Left colon (tissue), 2 donors: ENCODE data around the gene TFAP2A. TPM values are rescaled to one million over a fixed set of nuclear protein-coding genes. Genes with fewer than 3 reads are reported as not detected.

Experiments
- ATAC-seq: fragments of 200-7000 bp; cut with Tn5 transposase; one replicate; pipeline ENCODE4 v1.9.1; 2020; ENCODE audit warnings: mild to moderate bottlenecking, moderate library complexity
- DNase-seq, 2 donors: peaks; one replicate each; pipeline ENCODE4 v3.0.0-alpha.2; 2020
- intact Hi-C, 2 donors: fragments of 100-400 bp; cut with DNase I in 1 of 2; cut with micrococcal nuclease in 1 of 2; formaldehyde crosslinking; loops; one replicate each; pipeline versions ENCODE4 v1.11.2 to v1.14.0; 2022; cut with DNase I, micrococcal nuclease
- long read RNA-seq: library from polyadenylated mRNA; unstranded; transcript quantifications from one replicate; pipeline ENCODE4 v2.0.0, GENCODE V29; 2021
- total RNA-seq, 2 donors: library from RNA; stranded (reverse); fragmentation: NEBNext Ultra II Directional; extraction: Animal tissue kit (Norgen Biotek cat#: 25700); gene quantifications; one replicate each; pipeline ENCODE4 v1.2.1, GENCODE V29; 2021
- donor health status: DM: no; HTN: no; CAD: no.
- donor health status: DM: yes; HTN: yes; CAD: no.

TFAP2A gene
- under 1 TPM; 0.20 to 0.55 TPM for total RNA-seq
- long read RNA-seq, result 0 reads

- ATAC-seq (no peak), DNase-seq (no peak)
- intact Hi-C loops, result no loop called here
These were observed at the start of gene TFAP2A for GRCh38 chr6:10414756-10415616. Gene TFAP2A (minus strand): TSS chr6:10415074. CDS start chr6:10414991, 83 bp downstream.

DNA sequence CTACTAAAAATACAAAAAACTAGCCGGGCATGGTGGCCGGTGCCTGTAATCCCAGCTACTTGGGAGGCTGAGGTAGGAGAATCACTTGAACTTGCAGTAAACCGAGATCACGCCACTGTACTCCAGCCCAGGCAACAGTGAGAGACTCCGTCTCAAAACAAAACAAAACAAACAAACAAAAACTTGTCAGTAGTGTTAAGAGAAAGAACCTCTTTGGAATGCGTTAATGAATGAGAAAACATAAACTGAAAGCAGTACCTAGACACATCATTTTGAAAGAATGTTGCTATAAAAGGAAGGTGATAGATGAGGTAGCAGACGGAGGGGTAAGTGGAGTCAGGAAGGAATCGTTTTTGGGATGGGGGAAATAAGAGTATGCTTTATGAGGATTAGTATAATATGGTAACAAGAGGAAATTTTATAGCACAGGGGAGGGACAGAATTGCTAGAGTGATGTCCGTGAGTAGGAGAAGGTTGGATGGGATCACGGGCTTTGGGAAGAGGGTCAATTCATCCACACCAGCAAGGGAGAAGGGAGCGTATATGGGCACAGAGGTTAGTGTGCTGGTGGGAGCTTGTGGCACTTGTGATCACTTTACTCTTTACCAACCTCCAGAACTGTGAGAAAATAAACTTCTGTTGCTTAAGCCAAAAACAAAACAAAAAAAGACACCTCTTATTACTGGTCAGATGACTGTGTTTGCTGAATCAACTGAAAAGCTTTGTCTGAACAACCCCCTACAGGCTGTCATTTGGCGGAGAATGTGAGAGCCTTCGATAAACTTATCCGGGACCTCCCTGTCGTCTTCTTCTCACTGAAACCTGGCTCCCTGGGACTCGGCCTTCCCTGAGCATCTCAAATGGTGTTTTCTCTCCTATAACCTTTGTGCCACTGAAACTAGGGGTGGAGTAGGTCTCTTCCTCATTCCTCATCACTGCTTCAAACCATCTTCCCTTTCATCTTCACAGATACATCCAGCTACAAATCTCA lies 48.9 kb upstream of the TFAP2A start:
- no peak for ATAC-seq
- no peak for DNase-seq
- intact Hi-C loops, result no loop called here

DNA sequence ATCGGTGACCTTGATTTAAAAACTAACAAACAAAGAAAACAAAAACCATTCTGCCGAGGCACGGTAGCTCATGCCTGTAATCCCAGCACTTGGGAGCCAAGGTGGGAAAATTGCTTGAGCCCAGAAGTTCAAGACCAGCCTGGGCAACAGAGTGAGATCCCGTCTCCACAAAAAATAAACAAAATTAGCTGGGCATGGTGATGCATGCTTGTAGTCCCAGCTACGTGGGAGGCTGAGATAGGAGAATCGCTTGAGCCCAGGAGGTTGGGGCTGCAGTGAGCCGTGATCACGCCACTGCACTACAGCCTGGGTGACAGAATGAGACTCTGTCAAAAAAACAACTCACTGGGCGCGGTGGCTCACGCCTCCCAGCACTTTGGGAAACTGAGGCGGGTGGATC lies 48.2 kb upstream of the TFAP2A start:
- DNase-seq (no peak), ATAC-seq (no peak)
- intact Hi-C loops, result no loop called here

- no peak for DNase-seq
- ATAC-seq, result no peak
- intact Hi-C loops, result no loop called here
These were observed 47.0 kb upstream of the TFAP2A start for GRCh38 chr6:10461850-10462249.

DNA sequence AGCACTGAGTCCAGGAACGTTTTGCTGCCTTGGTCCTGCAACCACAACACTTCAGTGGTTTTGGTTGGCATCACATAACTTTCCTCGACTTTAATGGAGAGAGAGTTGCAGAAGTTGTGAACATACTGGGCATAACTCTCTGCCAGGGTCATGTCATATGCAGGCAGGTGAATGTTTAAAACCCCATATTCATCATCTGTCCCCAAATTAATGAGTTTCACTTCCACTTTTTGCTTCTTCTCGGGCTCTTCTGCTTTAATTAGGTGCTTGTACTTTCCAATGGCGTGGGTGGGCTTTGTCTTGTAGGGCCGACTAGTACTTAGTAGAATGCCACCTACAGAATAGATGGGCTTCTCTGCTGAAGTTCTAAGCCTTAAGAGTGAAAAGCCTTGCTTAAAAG lies 45.2 kb upstream of the TFAP2A start:
- no peak for ATAC-seq
- no peak for DNase-seq
- intact Hi-C loops, result no loop called here

- no peak for DNase-seq
- intact Hi-C loops, result no loop called here
- ATAC-seq, result no peak
These were observed 43.4 kb upstream of the TFAP2A start for GRCh38 chr6:10458287-10458686.

- intact Hi-C loops, result no loop called here
These were observed 38.7 kb upstream of the TFAP2A start for GRCh38 chr6:10453596-10453995.

GRCh38 chr6:10451828-10452509 lies 37.1 kb upstream of the TFAP2A start:
- ATAC-seq (no peak), DNase-seq (no peak)
- intact Hi-C loops, result no loop called here

More at GRCh38 chr6:10453596-10453995, 38.7 kb upstream of the TFAP2A start:
- DNase-seq (no peak), ATAC-seq (no peak)

DNA sequence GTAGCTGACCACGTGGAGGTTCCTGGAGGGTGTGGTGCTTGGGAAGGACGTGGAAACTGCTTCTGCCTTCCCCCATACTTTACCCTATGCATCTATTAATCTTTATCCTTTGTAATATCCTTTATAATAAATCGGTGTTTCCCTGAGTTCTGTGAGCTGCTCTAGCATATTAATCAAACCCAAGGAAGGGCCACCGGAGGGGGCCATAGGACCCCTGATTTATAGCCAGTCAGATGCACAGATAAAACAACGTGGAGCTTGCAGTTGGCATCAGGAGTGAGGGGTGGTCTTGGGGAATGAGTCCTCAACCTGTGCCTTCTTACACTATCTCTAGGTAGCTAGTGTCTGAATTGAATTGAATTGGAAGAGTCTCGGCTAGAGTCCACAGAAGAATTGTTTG lies 36.5 kb upstream of the TFAP2A start:
- intact Hi-C loops, result no loop called here
- no peak for DNase-seq
- no peak for ATAC-seq

DNA sequence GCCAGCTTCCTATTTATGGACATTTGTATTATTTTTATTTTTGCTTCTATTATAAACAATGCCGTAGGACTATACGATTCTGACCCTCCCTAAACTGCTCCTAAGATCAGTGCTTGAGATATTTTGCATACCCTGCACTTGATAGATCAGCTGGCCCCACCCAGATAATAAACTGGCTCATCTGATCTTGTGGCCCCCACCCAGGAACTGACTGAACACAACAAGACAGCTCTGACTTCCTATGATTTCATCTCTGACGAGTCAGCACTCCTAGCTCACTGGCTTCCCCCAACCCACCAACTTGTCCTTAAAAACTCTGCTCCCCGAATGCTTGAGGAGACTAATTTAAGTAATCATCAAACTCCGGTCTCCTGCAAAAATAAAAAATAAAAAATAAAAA lies 34.9 kb upstream of the TFAP2A start:
- ATAC-seq (no peak), DNase-seq (no peak)
- intact Hi-C loops, result no loop called here

DNA sequence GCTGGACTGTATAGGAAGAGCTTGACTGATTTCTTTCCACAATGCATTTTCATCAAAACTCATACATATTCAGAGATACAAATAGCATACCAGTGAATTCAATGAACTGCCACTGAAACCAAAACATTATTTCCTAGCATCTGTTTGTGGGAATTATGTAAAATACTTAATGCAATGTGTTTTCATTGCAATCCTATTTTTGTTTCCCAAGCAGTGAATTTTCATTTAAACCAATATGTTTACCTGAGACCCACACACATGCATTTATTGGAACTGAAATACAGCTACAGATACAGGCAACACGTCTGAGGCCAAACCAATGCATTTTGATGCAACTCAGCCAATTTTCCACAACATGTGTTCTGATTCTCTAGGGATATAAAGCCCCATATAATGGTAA lies 33.2 kb upstream of the TFAP2A start:
- no peak for DNase-seq
- no peak for ATAC-seq
- intact Hi-C loops, result no loop called here

GRCh38 chr6:10446548-10446947 lies 31.7 kb upstream of the TFAP2A start:
- DNase-seq (no peak), ATAC-seq (no peak)
- intact Hi-C loops, result no loop called here

GRCh38 chr6:10441655-10442009 lies 26.8 kb upstream of the TFAP2A start:
- intact Hi-C loops, result no loop called here
- no peak for DNase-seq
- no peak for ATAC-seq

- ATAC-seq (no peak), DNase-seq (no peak)
- intact Hi-C loops, result no loop called here
These were observed 26.3 kb upstream of the TFAP2A start for GRCh38 chr6:10441004-10441654.

- ATAC-seq (no peak), DNase-seq (no peak)
- intact Hi-C loops, result loop anchor here (10.0 kb wide), 3 partner anchors 403 to 1453 kb away; no protein-coding TSS in a partner anchor
These were observed 23.0 kb upstream of the TFAP2A start for GRCh38 chr6:10437891-10438290.

DNA sequence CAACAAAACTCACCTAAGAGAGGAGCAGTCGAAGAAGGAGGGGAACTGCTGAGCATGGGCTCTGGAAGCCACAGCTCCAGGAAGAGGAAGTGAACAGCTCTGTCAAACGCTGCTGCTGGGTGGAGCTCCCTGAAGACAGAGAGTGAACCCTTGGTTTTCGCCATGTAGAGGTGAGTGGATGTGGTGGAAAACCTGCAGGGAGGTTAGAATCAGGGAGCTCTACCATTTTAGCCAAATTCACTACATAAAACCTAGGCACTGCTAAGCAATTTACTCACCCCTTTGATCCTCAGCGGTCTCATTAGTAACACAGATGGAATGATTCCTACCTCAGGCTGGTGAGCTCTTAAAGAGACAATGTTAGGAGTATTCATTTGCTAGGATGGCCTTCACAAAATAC lies 19.4 kb upstream of the TFAP2A start:
- intact Hi-C loops, result loop anchor here (10.0 kb wide), 3 partner anchors 399 to 1449 kb away; no protein-coding TSS in a partner anchor
- ATAC-seq, result no peak
- no peak for DNase-seq

- intact Hi-C loops, result loop anchor here (10.0 kb wide), 3 partner anchors 399 to 1449 kb away; no protein-coding TSS in a partner anchor
- ATAC-seq, result no peak
- no peak for DNase-seq
These were observed 18.4 kb upstream of the TFAP2A start for GRCh38 chr6:10433322-10433721.

DNA sequence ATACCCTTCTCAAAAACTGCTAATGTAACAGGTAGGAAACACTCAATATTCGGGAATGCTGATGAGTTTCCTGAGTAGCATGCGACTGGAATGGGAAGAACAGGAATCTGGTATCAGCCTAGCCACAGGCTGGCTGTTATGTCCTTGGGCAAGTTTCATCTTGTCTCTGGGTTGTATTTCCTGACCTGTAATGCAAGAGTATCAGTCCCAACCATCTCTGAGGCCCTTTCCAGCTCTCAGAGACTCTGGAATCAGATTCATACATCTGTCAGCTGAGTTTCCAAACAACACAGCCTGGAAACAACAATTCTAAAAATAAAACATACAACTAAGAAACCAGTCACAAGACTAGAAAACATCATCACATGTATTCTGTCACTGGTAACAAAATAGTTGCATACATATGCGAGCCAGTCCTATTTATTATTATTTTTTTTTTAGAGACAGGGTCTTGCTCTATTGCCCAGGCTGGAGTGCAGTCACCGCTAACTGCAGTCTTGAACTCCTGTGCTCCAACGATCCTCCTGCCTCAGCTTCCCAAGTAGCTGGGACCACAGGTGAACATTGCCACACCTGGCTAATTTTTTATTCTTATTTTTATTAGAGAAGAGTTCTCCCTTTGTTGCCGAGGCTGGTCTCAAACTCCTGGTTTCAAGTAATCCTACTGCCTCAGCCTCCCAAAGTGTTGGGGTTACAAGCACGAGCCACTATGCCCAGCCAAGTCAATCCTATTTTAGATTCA lies 16.7 kb upstream of the TFAP2A start:
- DNase-seq (no peak), ATAC-seq (no peak)
- intact Hi-C loops, result loop anchor here (10.0 kb wide), 3 partner anchors 397 to 1447 kb away; no protein-coding TSS in a partner anchor
